ENCODE results near the gene IMMT. TPM values are rescaled to one million over a fixed set of nuclear protein-coding genes. Genes with fewer than 3 reads are reported as not detected.
A peak's percentile ranks its signal among the peaks of the same experiment; 100 is the strongest.

The IMMT gene
- total and polyA plus RNA-seq, 9 of the 15 experiments (the other 6 are each of a cell fraction or from before 2014, with no cell fraction given) = 119 to 294 (median 140) TPM

DNA sequence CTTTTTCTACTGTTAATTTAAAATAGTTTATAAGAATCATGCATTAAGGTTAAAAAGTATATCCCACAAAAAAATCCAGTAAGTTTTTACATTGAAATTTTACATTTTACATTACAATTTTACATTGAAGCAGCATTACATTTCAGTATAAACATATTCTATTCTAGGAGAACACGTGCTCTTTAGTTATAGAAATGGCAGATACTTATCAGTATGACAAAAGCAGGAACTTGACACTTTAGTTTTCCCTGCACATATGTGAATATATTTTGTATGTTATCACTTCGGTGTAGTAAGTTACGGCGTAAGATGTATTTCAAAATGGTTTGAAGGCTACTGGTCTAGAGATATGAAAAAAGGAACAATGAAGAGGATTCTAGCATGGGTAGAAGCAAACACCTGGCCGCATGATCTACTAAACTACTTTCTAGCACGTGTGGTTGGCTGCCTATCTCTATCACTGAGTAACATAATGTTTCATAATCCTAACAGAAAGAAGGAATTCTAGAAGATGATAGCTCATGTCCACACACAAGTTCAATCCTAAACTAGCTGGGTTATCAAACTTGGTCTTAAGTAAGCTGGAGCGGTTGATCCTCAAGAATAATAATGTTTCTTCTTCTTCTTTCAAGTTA lies 5.4 kb downstream of the IMMT start (continued):
- TF ChIP-seq, protein P1, sequence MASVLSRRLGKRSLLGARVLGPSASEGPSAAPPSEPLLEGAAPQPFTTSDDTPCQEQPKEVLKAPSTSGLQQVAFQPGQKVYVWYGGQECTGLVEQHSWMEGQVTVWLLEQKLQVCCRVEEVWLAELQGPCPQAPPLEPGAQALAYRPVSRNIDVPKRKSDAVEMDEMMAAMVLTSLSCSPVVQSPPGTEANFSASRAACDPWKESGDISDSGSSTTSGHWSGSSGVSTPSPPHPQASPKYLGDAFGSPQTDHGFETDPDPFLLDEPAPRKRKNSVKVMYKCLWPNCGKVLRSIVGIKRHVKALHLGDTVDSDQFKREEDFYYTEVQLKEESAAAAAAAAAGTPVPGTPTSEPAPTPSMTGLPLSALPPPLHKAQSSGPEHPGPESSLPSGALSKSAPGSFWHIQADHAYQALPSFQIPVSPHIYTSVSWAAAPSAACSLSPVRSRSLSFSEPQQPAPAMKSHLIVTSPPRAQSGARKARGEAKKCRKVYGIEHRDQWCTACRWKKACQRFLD (CRISPR knock-in tag; IDR thresholded peaks at IDR 0.05) = 0 out of 2 replicates have a peak, but pooled peaks have one; percentile 40
- TF ChIP-seq TEAD4 (IDR thresholded peaks at IDR 0.05; ENCODE audit: low read length) (peak; percentile 64), TEAD4 (CRISPR knock-in tag; IDR thresholded peaks at IDR 0.05; ENCODE audit: borderline replicate concordance) (no peak), POLR2H (tag; IDR thresholded peaks at IDR 0.05; ENCODE audit: low read depth) (peak; percentile 30; the same call in 1 of the 2 replicates), SOX6 (IDR thresholded peaks at IDR 0.05) (peak; percentile 64), U2AF2 (optimal IDR thresholded peaks at IDR 0.05; ENCODE audit: low read depth, low read length) (no peak), TCF3 (CRISPR knock-in tag; IDR thresholded peaks at IDR 0.05) (peak; percentile 44), ZNF445 (CRISPR knock-in tag; IDR thresholded peaks at IDR 0.05; ENCODE audit: low read depth) (no peak), ZNF764 (CRISPR knock-in tag; IDR thresholded peaks at IDR 0.05; ENCODE audit: low read depth) (no peak), TAF15 (IDR thresholded peaks at IDR 0.05; ENCODE audit: low read depth, low read length) (no peak), NRF1 (conservative IDR thresholded peaks at IDR 0.05 in 1 of 2, IDR thresholded peaks at IDR 0.05 in 1 of 2) (peak in 1 of 2 experiments; percentile 26; a peak in 1 of 4 replicates), ZNF253 (CRISPR knock-in tag; conservative IDR thresholded peaks at IDR 0.05) (no peak), ZKSCAN8 (CRISPR knock-in tag; IDR thresholded peaks at IDR 0.05) (0 out of 2 replicates have a peak, but pooled peaks have one; percentile 35), STAT5B (CRISPR knock-in tag; IDR thresholded peaks at IDR 0.05) (no peak), SP2 (IDR thresholded peaks at IDR 0.05; ENCODE audit: extremely low read depth, low read depth, low read length, poor library complexity, severe bottlenecking) (no peak), MAFG (tag; conservative IDR thresholded peaks at IDR 0.05) (no peak), HMG20A (CRISPR knock-in tag; conservative IDR thresholded peaks at IDR 0.05) (no peak), MCM3 (IDR thresholded peaks at IDR 0.05) (no peak), ZNF584 (CRISPR knock-in tag; IDR thresholded peaks at IDR 0.05; ENCODE audit: low read depth) (no peak)
- TF ChIP-seq, protein P2, sequence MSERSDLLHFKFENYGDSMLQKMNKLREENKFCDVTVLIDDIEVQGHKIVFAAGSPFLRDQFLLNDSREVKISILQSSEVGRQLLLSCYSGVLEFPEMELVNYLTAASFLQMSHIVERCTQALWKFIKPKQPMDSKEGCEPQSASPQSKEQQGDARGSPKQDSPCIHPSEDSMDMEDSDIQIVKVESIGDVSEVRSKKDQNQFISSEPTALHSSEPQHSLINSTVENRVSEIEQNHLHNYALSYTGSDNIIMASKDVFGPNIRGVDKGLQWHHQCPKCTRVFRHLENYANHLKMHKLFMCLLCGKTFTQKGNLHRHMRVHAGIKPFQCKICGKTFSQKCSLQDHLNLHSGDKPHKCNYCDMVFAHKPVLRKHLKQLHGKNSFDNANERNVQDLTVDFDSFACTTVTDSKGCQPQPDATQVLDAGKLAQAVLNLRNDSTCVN (CRISPR knock-in tag; IDR thresholded peaks at IDR 0.05) = no peak
- TF ChIP-seq, protein P3, sequence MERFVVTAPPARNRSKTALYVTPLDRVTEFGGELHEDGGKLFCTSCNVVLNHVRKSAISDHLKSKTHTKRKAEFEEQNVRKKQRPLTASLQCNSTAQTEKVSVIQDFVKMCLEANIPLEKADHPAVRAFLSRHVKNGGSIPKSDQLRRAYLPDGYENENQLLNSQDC (CRISPR knock-in tag; IDR thresholded peaks at IDR 0.05) = no peak
- TF ChIP-seq, protein P4, sequence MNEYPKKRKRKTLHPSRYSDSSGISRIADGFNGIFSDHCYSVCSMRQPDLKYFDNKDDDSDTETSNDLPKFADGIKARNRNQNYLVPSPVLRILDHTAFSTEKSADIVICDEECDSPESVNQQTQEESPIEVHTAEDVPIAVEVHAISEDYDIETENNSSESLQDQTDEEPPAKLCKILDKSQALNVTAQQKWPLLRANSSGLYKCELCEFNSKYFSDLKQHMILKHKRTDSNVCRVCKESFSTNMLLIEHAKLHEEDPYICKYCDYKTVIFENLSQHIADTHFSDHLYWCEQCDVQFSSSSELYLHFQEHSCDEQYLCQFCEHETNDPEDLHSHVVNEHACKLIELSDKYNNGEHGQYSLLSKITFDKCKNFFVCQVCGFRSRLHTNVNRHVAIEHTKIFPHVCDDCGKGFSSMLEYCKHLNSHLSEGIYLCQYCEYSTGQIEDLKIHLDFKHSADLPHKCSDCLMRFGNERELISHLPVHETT (CRISPR knock-in tag; conservative IDR thresholded peaks at IDR 0.05 in 1 of 2, IDR thresholded peaks at IDR 0.05 in 1 of 2) = 0 out of 4 replicates have a peak, but pooled peaks of 1 of the 2 experiments have one; percentile 1
- TF ChIP-seq, protein P5, sequence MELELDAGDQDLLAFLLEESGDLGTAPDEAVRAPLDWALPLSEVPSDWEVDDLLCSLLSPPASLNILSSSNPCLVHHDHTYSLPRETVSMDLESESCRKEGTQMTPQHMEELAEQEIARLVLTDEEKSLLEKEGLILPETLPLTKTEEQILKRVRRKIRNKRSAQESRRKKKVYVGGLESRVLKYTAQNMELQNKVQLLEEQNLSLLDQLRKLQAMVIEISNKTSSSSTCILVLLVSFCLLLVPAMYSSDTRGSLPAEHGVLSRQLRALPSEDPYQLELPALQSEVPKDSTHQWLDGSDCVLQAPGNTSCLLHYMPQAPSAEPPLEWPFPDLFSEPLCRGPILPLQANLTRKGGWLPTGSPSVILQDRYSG (tag; conservative IDR thresholded peaks at IDR 0.05; ENCODE audit: low read depth) = 0 out of 2 replicates have a peak, but pooled peaks have one; percentile 34

All from K562 (cell line).